ENCODE measurements around the gene PLIN5.
A peak's percentile ranks its signal among the peaks of the same experiment; 100 is the strongest.
"Not testable (repeated sequence)": the region's sequence is repeated elsewhere in the genome, so short reads cannot be mapped to it uniquely, and the experiment has no call there.

Gene PLIN5

DNA sequence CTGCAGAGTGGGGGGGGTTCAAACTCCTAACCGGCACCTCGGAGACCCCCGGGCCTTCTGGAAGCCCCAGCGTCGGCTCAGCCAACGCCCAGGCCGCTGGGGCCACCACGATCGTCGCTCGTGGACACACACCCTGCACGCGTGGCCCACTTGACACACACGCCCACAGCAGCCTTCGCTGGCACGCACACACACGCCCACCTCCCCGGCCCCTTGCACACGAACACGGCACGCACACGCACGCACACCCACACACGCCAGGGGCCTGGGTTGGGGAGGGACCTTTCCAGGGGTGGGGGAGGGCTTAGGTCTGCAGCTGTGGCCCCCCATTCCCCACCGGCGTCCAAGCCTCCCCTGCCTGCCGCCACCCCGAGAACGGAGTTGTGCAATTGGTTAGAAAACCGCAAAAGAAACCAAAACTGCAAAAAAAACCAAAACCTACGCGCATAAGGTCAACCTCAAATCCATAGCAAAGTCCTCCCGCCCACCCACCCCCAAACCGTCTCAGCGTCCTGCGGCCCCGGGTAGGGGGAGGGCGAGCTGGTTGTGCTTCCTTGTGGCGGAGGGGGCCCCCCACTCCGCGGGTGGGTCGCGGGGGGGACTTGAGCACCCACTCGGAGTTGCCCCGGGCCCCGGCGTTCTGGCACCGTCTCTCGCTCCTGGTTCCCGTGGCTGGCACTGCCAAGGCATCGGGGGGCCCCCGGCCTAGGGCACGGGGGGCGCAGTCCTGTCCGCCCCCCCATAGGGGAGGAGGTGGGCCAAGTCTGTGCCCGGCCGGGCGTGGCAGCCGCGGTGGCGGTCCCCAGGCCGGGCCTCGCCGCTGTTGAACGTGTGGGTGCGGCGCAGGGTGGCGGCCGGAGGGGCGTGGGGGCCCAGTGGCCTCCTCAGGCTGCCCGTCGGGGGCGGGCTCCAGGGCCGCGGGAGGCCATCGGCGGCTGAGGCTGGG lies 8.1 kb upstream of the PLIN5 start:
- DNase-seq, result no peak

DNA sequence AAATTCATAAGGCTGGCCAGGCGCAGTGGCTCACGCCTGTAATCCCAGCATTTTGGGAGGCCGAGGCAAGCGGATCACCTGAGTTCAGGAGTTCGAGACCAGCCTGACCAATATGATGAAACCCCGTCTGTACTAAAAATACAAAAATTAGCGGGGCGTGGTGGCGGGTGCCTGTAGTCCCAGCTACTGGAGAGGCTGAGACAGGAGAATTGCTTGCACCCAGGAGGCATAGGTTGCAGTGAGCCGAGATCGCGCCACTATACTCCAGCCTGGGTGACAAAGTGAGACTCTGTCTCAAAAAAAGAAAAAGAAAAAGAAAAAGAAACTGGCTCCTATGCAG lies 6.8 kb upstream of the PLIN5 start:
- DNase-seq, result not testable (repeated sequence)

DNA sequence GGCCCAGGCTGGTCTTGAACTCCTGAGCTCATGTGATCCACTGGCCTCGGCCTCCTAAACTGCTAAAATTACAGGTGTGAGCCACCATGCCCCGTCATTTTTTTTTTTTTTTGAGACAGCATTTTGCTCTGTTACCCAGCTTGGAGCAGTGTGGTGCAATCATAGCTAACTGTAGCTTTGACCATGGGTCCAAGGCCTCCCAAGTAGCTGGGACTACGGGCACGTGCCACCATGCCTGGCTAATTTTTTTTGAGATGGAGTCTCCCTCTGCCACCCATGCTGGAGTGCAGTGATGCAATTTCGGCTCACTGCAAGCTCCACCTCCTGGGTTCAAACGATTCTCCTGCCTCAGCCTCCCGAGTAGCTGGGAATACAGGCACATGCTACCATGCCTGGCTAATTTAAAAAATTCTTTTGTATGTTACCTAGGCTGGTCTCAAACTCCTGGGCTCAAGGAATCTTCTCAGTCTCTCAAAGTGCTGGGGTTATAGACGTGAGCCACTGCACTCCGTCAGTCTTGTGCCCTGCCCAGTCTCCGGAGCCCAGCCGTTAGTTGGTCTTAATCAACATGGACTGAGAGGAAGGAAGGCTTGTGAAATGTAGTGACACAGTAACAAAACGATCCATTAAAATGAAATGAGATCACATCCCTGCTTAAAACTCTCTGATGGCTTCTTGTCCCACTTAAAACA lies 6.2 kb upstream of the PLIN5 start:
- DNase-seq, result no peak

DNA sequence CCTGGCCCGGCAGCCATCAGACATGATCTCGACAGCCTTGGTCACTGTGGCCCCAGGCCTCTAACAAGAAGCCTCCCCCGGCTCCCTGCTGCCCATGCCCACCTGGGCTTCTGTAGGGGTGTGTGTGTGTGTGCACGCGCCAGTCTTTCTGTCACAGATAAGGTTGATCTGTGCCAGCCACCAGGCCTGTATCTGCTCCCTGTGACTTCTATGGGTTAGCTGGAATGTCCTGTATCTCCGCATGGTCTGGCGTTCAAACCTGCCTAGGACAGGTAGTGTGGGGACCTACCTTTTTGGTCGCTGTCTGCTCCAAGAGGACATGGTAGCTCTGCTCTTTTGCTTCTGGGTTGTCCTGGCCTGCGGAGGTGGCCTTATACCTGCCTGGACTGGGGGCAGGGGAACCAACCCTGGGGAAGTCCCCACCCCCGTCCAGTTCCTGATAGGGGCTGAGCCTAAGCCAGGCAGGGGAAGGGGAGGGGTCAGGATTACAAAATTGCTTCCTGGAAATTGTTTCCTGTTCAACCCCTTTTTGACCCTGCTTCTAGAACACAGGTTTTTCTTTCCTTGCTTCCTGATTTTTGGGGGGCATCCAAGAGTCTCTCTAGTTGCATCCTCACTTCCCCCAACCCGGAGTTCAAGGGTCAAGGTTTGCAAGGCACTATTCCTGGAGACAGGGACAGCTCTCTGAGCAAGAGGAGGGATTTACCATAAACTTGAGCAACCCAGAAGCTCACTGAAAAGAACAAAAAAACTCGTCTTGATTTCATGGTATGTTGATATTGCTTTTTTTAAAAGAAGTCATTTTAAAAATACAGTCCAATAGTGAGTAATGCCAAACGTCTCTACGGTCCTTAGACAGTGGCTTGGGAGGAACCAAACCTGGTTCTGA lies 4.9 kb upstream of the PLIN5 start, which contains the start of gene LRG1:
Gene LRG1, minus strand, starts transcription at position 344 of the 889 bp plus-strand sequence. Its CDS starts 23 bp downstream, at position 321.
- peak; percentile 39 for DNase-seq

DNA sequence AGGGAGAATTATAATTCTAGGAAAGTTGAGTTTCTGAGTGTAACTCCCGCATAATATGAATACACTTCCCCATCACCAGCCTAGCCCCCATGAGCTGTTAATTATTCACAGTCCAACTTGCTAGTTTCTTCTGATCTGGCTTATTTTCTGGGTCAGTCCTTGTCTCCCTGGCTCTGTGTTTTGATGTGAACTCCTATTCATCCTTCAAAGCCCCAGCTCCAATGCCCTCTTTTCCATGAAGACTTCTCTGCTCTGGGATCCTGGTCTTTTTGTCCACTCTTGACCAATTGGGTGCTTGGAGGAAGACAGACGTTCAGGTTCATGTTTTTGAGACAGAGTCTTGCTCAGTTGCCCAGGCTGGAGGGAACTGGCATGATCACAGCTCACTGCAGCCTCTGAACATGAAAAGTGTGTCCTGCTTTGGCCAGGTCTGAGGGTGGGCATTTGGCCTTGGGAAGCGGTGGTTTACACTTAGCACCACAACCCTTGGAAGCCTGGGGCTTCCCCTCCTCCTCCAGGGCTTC lies 4.2 kb upstream of the PLIN5 start:
- no peak for DNase-seq

DNA sequence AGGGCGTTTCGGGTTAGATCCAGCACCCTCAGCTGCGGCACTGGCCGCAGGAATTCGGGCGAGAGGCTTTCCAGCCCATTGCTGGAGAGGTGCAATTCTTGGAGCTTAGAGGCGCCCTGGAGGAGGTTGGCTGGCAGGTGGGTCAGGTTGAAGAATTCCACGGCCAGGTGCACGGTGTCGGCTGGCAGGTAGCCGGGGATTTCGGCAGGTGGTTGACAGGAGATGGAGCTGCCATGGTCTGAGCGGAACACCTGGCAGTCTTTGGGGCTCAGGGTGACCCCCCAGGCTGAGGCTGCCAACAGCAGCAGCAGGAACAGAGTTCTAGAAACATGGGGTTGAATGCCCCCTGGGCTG lies 3.6 kb upstream of the PLIN5 start:
- no peak for DNase-seq

DNA sequence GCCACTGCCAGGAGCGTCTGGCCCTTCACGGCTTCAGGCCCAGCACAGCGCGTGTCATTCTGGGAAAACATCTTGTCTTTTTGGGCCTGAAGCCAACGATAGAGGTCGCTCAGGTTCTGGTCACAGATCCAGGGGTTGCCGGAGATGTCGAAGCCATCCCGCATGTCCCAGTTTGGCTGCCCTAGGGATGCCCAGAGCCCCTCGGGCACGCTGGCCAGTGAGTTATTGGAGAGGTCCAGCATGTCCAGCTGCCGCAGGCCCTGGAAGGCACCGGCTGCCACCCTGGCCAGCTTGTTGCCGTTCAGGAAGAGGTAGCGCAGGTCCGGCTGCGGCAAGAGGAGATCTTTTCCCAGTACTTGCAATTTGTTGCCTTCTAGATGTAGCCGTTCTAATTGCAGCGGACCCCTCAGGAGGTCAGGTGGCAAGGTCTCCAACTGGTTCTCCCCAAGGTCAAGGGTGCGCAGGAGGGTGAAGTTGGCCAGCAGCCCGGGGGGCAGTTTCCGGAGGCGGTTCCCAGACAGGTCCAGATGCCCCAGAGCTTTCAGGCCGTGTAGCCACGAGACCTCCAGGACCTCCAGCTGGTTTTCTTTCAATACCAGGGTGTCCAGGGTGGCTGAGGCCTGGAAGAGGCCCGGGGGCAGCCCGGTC lies 3.1 kb upstream of the PLIN5 start:
- no peak for DNase-seq

DNA sequence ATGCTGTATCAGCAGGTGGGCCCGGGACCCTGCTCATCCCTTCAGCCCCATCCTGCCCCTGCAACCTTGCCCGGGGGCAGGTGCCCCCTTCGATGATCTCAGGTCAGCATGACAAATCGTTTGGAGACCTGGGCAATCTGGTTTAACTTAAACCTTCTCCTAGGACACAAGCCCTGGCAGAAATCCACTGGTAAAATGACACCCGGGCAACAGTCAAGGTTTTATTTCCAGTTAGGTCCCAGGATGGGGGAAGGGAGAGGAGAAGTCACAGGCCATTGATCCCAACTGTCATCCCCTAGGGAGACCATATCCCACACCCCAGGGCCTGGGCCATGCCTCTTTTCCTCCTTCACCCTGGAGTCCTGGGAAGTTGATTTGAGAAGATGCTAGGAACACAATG lies 1.8 kb upstream of the PLIN5 start:
- no peak for DNase-seq

DNA sequence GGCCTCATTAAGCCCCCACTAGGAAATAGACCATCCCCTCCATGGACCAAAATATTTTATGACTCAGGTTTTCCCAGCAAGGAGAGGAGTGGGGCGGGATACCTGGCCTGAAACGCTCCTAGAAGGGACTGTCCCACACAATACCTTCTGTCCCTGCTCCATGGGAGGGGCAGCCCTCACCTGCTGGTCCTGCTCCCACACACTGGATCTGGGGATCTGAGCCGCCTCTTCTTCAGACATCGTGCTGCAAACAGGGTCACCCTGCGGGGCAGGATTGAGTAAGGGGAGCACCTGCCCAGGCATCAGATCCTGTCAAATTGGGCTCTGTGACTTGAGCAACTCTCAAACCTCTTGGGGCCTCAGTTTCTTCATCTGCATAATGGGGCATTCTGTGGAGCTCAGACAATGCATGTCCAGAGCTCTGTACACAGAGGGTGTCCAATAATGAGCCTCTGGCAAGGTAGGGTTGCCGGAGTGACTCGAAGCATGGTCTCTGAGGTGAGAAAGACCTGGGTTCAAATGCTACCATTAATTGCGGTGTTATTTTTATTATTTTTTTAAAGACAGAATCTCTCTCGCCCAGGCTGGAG lies 1.1 kb downstream of the PLIN5 start:
- DNase-seq, result no peak

DNA sequence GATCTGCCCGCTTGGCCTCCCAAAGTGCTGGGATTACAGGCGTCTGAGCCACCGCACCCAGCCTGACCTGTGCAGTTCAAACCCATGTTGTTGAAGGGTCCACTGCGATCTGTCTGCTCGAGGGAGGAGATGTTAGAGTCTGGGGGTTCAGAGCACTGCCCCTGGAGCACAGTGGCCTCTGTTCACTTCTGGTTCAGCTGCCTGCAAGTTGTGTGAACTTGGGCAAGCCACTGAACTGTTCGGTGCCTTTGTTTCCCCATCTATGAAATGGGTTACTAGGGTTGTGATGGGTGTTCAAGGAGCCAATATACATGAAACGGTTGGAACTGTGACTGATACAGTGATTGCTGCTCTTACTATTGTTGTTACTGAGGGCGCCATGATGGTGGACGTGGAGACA lies 1.7 kb downstream of the PLIN5 start:
- DNase-seq, result no peak

DNA sequence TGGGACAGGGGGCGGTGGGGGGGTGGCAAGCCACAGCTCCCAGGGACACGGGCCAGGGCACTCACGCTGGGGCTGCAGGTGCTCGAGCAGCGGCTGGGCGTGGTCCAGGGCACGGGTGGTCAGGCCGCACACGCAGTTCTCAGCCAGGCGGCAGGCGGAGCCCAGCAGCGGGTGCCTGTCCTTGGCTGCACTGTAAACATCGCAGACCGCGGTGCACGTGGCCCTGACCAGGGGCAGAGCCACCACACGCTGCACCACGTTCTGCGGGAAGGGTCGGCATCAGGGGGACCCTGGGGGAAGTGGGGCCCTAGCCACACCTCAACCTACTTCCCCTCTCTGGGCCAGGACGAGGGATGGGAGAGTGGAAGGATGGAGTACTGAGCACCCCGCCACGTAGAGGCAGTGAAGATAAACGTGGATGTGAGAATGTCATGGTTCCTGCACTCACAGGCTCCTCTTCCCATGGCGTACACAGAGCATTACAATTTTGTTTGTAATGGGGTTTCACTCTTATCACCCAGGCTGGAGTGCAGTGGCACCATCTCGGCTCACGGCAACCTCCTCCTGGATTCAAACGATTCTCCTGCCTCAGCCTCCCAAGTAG lies 3.4 kb downstream of the PLIN5 start:
- DNase-seq, result no peak

DNA sequence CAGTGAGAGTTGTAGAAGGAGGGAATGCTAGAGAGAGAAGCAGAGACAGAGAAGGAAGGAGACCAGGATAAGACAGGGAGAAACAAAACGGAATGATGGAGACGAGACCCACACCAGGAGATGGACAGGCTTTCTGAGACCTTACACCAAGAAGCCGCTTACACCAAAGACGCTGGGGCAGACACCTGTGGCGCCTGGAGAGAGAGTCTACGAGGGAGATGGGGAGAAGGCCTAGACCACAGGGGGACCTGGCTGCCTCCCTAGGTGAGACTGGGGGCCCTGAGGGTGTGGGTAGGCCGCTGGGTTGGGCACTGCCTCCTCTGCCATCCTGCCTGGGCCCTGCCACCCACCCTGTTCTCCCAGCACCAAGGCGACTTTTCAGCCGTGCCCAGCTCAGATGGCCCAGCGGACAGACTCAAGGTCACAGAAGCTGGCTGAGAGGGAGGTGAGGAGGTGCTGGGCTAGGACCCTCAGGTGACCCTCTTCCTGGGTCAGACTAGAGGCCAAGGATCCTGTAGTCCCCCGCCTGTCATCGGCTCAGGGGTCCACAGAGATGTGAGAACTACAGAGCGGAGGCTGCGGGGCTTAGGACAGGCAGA lies 5.0 kb downstream of the PLIN5 start:
- no peak for DNase-seq

DNA sequence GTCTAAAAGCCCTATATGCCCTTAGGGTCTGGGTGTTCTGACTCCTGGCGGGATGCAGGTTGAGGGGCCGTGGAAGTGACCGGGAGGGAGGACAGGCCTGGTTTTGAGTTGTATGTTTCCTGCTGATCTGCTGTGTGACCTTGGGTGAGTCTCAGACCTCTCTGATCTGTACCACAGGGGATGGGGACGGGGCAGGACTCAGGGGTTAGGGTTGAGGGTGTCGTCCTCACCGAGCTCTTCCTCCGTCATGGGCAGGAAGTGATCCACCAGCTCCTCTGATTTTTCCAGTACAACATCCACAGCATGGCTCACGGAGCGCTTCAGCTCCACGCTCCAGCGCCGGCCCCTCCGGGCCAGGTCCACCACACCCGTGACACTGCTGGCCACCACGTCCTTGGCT lies 6.2 kb downstream of the PLIN5 start:
- no peak for DNase-seq

DNA sequence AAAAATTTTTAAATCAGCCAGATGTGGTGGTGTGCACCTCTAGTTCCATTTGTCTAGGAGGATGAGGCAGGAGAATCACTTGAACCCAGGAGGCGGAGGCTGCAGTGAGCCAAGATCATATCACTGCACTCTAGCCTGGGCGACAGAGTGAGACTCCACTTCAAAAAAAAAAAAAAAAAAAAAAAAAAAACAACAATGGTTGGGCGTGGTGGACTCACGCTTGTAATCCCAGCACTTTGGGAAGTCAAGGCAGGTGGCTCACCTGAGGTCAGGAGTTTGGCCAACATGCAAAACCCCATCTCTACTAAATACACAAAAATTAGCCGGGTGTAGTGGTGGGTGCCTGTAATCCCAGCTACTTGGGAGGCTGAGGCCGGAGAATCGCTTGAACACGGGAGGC lies 7.6 kb downstream of the PLIN5 start:
- DNase-seq, result not testable (repeated sequence)

DNA sequence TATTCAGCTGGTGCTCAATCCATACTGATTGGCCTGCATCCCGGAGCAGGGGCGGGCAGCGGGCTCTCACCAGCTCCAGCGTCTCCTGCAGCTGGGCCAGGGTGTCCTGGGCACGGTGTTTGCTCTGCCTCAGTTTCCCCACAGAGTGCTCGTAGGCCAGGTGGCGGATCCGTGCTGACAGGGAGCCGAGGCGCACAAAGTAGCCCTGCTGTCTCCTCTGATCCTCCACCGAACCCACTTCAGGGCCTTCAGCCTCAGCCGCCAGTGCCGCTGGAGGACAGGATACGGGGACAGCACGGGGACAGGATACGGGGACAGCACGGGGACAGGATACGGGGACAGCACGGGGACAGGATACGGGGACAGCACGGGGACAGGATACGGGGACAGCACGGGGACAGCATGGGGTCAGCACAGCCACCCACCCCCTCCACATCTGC lies 9.4 kb downstream of the PLIN5 start:
- DNase-seq, result no peak

DNA sequence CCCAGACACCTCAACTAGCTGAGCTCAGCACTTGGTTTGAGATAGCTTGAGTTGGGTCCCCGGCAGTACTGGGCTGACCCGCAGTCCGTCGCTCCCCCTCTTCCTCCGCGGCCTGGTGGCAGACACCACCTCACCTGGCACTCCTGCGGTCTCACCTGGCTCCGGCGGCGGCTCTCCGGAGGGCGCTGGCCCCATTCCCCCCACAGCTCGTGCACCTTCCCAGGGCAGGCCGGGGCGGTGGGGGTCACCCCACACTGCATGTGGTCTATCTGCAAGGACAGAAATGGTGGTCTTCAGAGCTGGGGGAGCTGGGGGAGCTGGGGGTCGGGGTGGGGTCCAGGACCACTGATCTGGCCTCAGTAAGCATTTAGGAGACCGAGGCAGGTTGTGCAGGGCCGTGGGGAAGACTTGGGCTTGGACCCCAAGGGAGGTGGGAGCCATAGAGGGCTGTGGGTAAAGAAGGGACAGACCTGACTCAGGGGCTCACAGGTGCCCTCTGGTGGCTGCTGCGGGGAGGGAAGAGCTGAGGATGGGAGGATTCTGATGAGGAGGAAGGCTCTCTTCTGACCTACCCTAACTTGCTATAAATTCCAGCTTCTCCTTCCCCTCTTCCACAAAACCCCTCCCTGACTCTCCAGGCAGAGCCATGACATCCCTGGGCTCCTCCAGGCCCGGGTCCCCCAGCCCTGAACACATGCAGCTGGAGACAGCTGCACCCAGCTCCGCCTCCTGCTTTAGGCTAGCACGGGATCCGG lies 10.0 kb downstream of the PLIN5 start:
- peak; percentile 63 for DNase-seq

DNA sequence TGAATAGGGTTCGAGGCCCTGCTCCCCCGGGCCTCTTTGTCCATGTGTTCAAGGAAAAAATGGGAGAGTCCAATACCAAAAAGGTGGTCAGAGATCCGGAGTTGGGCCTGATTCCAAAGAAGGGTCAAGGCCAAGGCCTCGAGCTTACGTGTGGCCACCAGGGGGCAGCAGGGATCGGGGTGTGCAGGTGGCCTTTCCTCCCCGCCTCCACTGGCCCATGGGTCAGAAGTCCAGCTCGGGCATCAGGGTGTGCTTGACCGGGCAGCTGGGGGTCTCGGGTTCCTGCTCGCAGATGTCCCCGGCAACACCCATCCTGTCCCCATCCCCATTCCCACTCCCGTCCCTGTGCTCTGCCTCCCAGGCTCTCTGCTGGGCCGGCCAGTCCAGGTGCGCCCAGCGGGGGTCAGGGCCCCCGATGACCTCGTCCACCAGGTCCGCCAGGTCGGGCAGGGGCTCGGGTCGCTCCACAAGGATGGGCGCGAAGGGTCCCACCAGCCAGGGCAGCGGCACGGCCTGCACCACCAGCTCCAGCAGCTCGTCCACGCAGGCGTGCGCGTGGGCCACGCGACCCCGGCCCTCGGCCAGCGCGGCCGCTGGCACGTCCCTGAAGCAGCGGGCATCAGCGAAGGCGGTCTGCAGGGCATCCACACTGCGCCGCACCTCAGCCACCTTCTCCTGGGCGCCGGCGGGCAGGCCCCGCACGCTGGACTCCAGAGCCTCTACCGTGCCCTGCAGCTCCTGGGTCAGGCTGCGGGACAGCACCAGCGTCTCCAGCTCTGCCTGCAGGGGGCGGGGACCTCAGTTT lies 11.5 kb downstream of the PLIN5 start:
- DNase-seq, result no peak

DNA sequence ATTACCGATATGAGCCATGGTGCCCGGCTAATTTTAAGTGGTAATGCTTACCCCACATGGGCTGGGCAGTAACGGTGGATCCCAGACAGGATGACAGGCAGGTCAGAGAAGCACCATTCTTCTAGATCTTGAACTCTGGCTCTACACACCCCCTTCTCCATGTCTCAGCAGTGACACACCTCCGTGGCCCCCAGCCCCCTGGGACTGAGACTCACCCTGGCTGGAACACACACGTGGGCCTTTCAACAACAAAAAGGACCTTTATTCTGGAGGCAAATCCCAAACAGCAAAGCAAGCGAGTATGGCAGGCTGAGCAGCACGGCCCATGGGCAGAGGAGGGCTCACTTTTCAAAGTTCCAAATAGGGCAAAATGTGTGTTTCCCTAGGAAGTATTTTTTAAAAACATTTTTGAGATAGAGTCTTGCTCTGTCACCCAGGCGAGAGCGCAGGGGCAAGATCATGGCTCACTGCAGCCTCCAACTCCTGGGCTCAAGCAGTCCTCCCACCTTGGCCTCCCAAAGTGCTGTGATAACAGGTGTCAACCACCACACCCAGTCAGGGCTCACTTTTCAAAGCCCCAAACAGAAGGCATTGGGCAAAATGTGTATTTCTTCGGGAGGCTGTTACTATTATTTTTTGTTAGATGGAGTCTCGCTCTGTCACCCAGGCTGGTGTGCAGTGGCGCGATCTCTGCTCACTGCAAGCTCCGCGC lies 12.6 kb downstream of the PLIN5 start:
- no peak for DNase-seq

DNA sequence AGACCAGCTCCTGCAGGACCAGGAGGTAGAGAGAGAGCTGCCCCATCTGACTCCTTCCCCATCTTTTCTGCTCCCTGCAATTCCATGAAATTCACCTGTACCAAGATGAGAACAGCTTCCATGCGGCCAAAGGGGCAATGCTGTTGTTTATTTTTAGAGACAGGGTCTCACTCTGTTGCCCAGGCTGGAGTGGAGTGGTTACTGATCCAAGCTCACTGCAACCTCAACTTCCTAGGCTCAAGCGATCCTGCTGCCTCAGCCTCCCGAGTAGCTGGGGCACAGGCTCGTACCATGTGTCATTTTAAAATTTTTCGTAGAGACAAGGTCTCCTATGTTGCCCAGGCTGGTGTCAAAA lies 13.2 kb downstream of the PLIN5 start:
- no peak for DNase-seq

Data from CD4-positive, alpha-beta T cell treated with Interleukin-21 for 1 hour (primary cell).